Gastrocnemius medialis (tissue), 4 donors: ENCODE measurements around the gene WDR76. TPM values are rescaled to one million over a fixed set of nuclear protein-coding genes. Genes with fewer than 3 reads are reported as not detected.

ENCODE experiments used
- ATAC-seq, 2 donors: fragments of 150-250 bp; one replicate each; pipeline ENCODE4 v1.9.1; 2016
- DNase-seq, 2 donors: peaks; one replicate each; pipeline ENCODE4 v3.0.0-alpha.2; 2019
- H3K27ac ChIP-seq, 4 donors: fragments of 200-600 bp; sonication (generic); 1 replicate in 1 of 4; 2 replicates in 3 of 4; pipeline ENCODE4 v1.5.1; 2016 to 2018; ENCODE audit warnings: mild to moderate bottlenecking in 2 of 4, moderate library complexity in 1 of 4
- H3K27me3 ChIP-seq, 3 donors: fragments of 200-600 bp; sonication (generic) in 2 of 3; 1 replicate in 1 of 3; 2 replicates in 2 of 3; pipeline versions ENCODE4 v1.5.1 to v1.6.0; 2016 to 2019; ENCODE audit warnings: mild to moderate bottlenecking in 1 of 3, moderate library complexity in 1 of 3
- H3K36me3 ChIP-seq, 2 donors: fragments of 200-600 bp; sonication (generic) in 1 of 2; one replicate each; pipeline ENCODE4 v1.5.1; 2017 to 2018
- H3K4me1 ChIP-seq, 2 donors: fragments of 200-600 bp; sonication (generic) in 1 of 2; one replicate each; pipeline ENCODE4 v1.5.1; 2016 to 2017; ENCODE audit warnings: mild to moderate bottlenecking in 2 of 2
- H3K4me3 ChIP-seq, 4 donors: fragments of 200-600 bp; sonication (generic) in 3 of 4; 1 replicate in 1 of 4; 2 replicates in 3 of 4; pipeline ENCODE4 v1.5.1; 2016 to 2019; ENCODE audit warnings: mild to moderate bottlenecking in 2 of 4
- H3K9me3 ChIP-seq, 3 donors: fragments of 200-600 bp; sonication (generic) in 2 of 3; 1 replicate in 1 of 3; 2 replicates in 2 of 3; pipeline ENCODE4 v1.5.1; 2016 to 2019
- POLR2A ChIP-seq, 2 donors: fragments of 450-650 bp; IDR thresholded peaks; one replicate each; pipeline ENCODE4 v1.6.1; 2017; ENCODE audit warnings: antibody characterized with exemption in 2 of 2, mild to moderate bottlenecking in 2 of 2, moderate library complexity in 2 of 2
- in situ Hi-C, 4 donors: fragments of 200-750 bp; cut with MboI; loops; one replicate each; pipeline versions ENCODE4 v1.15.0 to v1.8.0; 2017; ENCODE audit warnings: low sequenced_read_pairs in 4 of 4
- intact Hi-C: fragments of 100-400 bp; cut with DNase I; formaldehyde crosslinking; loops from one replicate; pipeline ENCODE4 v1.15.1; 2023; ENCODE audit warnings: low total_unique reads
- total RNA-seq, 4 donors: library from RNA; depleted of rRNA; stranded (reverse); fragments of >200 nt; gene quantifications; one replicate each; pipeline versions ENCODE4 v1.1.0 to v1.2.3, GENCODE V29; 2016
- TF ChIP-seq, protein P1 (sequence below), 5 experiments: fragments of 450-650 bp in 3 of 5; fragments of 200-600 bp in 2 of 5; sonication (generic) in 2 of 5; IDR thresholded peaks in 4 of 5; conservative IDR thresholded peaks in 1 of 5; 1 replicate in 4 of 5; 2 replicates in 1 of 5; pipeline ENCODE4 v1.5.1; 2016 to 2019; ENCODE audit warnings: antibody characterized with exemption in 5 of 5, mild to moderate bottlenecking in 3 of 5, moderate library complexity in 3 of 5

The WDR76 gene
- total RNA-seq, 4 donors from 2014 or later, result 0.12 to 1.0 (median 0.37) TPM

DNA sequence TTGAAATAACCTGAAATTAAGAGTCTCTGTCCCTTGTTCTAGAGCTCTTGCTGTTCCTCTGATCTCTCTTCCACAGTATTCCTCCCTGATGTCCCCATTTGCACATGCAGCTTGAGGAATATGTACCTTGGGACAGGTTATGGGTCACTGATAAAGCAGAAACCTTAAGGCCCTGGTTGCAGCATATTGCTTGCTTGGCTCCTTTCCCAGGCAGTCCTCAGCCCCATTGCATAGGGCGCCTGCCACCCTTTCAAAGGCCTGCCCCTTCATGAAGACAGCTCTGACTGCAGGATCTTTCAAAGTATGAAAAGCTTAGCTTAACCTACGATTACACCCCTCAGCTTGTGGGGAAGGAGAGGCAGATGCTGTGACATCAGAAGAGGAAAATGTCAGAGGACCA, 51.6 kb downstream of the WDR76 start:
- intact Hi-C loops (no loop called here), in situ Hi-C loops (loop anchor here in 1 of 4 donors (25.0 kb wide), 1 partner anchor 334 kb away; no protein-coding TSS in a partner anchor)
- H3K27ac ChIP-seq, result no peak overlapping the region
- TF ChIP-seq, protein P1, sequence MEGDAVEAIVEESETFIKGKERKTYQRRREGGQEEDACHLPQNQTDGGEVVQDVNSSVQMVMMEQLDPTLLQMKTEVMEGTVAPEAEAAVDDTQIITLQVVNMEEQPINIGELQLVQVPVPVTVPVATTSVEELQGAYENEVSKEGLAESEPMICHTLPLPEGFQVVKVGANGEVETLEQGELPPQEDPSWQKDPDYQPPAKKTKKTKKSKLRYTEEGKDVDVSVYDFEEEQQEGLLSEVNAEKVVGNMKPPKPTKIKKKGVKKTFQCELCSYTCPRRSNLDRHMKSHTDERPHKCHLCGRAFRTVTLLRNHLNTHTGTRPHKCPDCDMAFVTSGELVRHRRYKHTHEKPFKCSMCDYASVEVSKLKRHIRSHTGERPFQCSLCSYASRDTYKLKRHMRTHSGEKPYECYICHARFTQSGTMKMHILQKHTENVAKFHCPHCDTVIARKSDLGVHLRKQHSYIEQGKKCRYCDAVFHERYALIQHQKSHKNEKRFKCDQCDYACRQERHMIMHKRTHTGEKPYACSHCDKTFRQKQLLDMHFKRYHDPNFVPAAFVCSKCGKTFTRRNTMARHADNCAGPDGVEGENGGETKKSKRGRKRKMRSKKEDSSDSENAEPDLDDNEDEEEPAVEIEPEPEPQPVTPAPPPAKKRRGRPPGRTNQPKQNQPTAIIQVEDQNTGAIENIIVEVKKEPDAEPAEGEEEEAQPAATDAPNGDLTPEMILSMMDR (IDR thresholded peaks at IDR 0.05 in 4 of 5, conservative IDR thresholded peaks at IDR 0.05 in 1 of 5), result no peak
- TF ChIP-seq POLR2A (IDR thresholded peaks at IDR 0.05), result no peak
- no peaks in the 10 kb centered on the region for H3K36me3 ChIP-seq
- no peaks in the 10 kb centered on the region for H3K27me3 ChIP-seq
- no peaks in the 10 kb centered on the region for H3K4me1 ChIP-seq
- no peaks in the 10 kb centered on the region for H3K9me3 ChIP-seq
- DNase-seq (no peak), ATAC-seq (no peak)
- H3K4me3 ChIP-seq, result no peak overlapping the region

DNA sequence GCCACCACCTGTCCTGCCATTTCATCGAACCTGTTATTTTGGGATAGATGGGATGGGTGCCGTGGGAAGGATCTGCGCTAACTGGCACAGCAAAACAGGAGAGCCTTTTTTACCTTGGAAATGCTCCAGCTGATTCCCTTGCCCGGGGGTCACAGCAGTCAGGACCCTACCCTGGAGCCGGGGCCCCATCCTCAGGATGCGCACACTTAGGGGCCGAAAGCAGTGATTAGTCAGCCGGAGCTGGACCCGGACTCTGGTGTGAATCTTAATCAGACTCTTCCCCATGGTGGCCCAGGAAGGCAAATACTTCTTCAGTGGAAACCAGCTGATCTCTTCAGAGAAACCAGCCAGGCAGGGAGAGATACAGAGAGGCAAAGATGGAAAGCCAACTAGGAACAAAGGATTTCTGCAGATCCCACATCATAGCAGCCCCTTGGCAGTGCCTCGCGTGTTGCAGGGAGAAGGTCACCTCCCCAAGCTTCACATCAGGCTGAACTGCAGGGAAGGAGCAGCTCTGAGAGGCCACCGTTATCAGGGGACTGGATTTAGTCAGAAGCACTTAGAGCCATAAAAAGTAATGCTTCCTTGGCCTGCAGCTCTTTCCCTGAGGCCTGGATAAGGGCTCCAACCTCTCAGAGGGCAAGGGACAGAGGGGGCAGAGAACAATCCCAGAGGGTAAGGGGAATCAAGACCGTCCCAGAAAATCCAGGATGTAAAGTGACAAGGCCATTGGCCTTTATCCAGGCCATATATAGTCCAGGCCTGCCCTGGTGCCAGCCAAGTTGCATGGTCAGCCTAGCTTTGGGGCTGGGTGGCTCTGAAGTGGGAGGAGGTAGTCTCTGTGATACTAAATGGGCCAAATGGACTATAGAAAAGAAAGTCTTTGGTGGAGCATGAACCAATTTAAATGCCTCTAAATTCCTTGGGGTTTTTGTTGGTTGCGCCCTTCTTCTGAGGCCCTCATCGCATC, 52.9 kb downstream of the WDR76 start:
- Histone ChIP-seq H3K27ac (no peak overlapping the region), H3K9me3 (no peaks in the 10 kb centered on the region), H3K36me3 (no peaks in the 10 kb centered on the region), H3K4me1 (no peaks in the 10 kb centered on the region), H3K27me3 (no peaks in the 10 kb centered on the region), H3K4me3 (no peak overlapping the region)
- DNase-seq (no peak), ATAC-seq (no peak)
- in situ Hi-C loops (loop anchor here in 1 of 4 donors (25.0 kb wide), 1 partner anchor 333 kb away; no protein-coding TSS in a partner anchor), intact Hi-C loops (no loop called here)
- TF ChIP-seq, protein P1 (IDR thresholded peaks at IDR 0.05 in 4 of 5, conservative IDR thresholded peaks at IDR 0.05 in 1 of 5), result no peak
- no peak for TF ChIP-seq POLR2A (IDR thresholded peaks at IDR 0.05)

DNA sequence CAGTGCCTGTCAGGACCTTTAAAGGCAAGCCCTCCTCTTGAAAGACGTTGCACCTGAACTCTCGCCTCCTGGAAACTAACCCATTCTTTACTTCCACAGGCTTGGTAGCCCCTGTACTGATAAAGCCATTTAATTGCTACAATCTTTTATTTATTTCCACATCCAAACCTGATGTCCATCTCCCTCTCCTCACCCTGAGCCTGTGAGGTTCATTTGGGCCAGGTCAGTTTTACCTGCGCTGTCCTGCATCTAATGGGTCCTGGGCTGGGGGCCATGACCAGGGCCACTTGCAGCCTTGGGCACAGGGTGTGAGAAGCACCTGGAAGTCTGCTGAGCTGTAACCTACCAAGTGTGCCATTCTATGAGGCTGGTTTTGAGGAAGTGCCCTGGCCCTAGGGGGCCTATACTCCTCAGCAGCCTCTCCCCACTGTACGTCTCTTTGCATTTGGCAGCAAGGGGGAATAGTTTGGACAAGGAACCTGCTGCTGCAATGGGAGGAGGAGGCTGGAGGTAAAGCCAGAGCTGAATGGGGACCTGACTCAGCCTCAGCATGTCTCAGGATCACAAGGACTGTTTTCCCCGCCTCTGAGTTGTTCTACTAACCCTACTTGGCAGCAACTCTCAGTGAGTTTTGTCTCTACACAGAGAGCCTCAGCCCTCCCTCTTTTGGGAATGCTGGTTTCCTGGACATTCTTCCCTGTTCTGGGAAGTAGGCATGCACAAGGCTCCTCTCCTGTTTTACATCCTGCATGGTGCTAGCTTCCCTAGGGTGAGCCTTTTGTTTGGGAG, 53.8 kb downstream of the WDR76 start:
- in situ Hi-C loops (loop anchor here in 1 of 4 donors (25.0 kb wide), 1 partner anchor 332 kb away; no protein-coding TSS in a partner anchor), intact Hi-C loops (no loop called here)
- H3K36me3 ChIP-seq, result no peaks in the 10 kb centered on the region
- H3K27ac ChIP-seq, result no peak overlapping the region
- ATAC-seq (no peak), DNase-seq (no peak)
- H3K4me3 ChIP-seq, result no peak overlapping the region
- no peaks in the 10 kb centered on the region for H3K9me3 ChIP-seq
- no peaks in the 10 kb centered on the region for H3K27me3 ChIP-seq
- TF ChIP-seq POLR2A (IDR thresholded peaks at IDR 0.05), result no peak
- TF ChIP-seq, protein P1 (IDR thresholded peaks at IDR 0.05 in 4 of 5, conservative IDR thresholded peaks at IDR 0.05 in 1 of 5), result no peak
- H3K4me1 ChIP-seq, result no peaks in the 10 kb centered on the region

DNA sequence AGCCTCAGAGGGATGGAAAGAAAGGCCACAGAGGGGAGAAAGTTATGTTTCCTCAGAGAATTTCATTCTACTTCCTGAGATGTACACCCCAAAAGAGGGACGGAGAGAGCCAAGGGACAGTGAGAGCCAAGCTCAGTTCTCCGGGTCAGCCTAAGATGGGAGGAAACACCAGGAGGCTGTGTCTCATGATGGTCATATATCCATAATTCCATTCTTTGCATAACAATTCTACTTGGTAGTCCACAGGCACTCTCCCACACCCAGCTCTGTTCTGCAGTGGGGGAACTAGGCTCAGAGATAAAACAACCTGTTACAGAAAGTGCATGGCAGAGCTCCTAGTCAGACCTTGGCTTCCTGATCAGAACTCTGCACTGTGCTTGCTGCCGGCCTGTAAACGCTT, 54.4 kb downstream of the WDR76 start:
- Histone ChIP-seq H3K27ac (no peak overlapping the region), H3K4me3 (no peak overlapping the region), H3K4me1 (no peaks in the 10 kb centered on the region), H3K27me3 (no peaks in the 10 kb centered on the region), H3K36me3 (no peaks in the 10 kb centered on the region), H3K9me3 (no peaks in the 10 kb centered on the region)
- DNase-seq (no peak), ATAC-seq (no peak)
- no peak for TF ChIP-seq POLR2A (IDR thresholded peaks at IDR 0.05)
- TF ChIP-seq, protein P1 (IDR thresholded peaks at IDR 0.05 in 4 of 5, conservative IDR thresholded peaks at IDR 0.05 in 1 of 5), result no peak
- intact Hi-C loops (no loop called here), in situ Hi-C loops (loop anchor here in 1 of 4 donors (25.0 kb wide), 1 partner anchor 331 kb away; no protein-coding TSS in a partner anchor)
